ENCODE data around the gene PGS1. TPM values are rescaled to one million over a fixed set of nuclear protein-coding genes. Genes with fewer than 3 reads are reported as not detected.

PGS1 gene
- total and polyA plus RNA-seq, 2 donors (not counting 1 experiment from before 2014, with no cell fraction given) = 22.4 to 34.5 TPM

DNA sequence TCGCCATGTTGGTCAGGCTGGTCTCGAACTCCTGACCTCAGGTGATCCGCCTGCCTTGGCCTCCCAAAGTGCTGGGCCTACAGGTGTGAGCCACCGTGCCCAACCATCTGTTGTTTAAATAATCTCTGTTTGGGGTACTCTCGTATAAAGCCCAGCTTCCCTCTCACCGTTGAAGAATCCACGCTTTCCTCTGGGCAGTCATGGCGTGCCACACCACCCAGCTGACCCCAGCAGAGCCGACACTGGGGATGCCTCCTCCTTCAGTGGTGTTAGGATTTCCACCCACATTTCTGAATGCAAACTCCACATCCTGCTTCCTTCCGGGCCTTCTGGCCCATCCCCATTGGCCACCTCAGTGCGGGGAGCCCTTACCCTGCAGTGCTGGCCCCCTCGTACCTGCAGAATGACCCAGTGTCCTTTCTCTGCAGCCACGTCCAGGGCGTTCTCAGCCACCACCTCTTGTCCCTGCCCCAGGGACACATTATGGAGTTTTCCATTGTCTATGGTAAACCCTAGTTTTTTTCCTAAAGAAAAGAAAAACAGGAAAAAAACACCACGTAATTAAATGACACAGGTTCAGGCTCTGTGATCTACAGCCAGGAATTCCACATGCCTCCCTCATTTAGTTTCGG, 60.4 kb downstream of the PGS1 start:
- Histone ChIP-seq H2AFZ (ENCODE audit: low read length) (no peak overlapping the region), H3K27me3 (ENCODE audit: control insufficient read depth, insufficient read depth, low read length) (no peaks in the 10 kb centered on the region), H3K4me1 (ENCODE audit: control insufficient read depth, extremely low read depth, insufficient read depth, low read length) (no peaks in the 10 kb centered on the region), H3K9me3 (ENCODE audit: control insufficient read depth, insufficient read depth, low read depth, low read length) (no peaks in the 10 kb centered on the region), H3K27ac (ENCODE audit: insufficient read depth, low read length) (no peak overlapping the region), H3K4me2 (ENCODE audit: extremely low read depth, insufficient read depth, low read length) (no peak overlapping the region), H3K79me2 (ENCODE audit: control insufficient read depth, insufficient read depth, low read length) (no peaks in the 10 kb centered on the region), H3K4me3 (replicated peaks in 1 of 4; ENCODE audit: control extremely low read depth in 1 of 4, insufficient read depth in 1 of 4, low read depth in 3 of 4, low read length in 4 of 4) (no peak overlapping the region), H3K36me3 (ENCODE audit: control insufficient read depth, insufficient read depth, low read length) (no peaks in the 10 kb centered on the region), H4K20me1 (ENCODE audit: control insufficient read depth, extremely low read depth, insufficient read depth, low read length) (no peaks in the 10 kb centered on the region), H3K9ac (ENCODE audit: insufficient read depth, low read length) (no peak overlapping the region)
- DNase-seq (ENCODE audit: low read depth in 2 of 2) = no peak
- TF ChIP-seq EZH2 (IDR thresholded peaks at IDR 0.05; ENCODE audit: low read length, missing control alignments) = no peak
- TF ChIP-seq, protein P1, sequence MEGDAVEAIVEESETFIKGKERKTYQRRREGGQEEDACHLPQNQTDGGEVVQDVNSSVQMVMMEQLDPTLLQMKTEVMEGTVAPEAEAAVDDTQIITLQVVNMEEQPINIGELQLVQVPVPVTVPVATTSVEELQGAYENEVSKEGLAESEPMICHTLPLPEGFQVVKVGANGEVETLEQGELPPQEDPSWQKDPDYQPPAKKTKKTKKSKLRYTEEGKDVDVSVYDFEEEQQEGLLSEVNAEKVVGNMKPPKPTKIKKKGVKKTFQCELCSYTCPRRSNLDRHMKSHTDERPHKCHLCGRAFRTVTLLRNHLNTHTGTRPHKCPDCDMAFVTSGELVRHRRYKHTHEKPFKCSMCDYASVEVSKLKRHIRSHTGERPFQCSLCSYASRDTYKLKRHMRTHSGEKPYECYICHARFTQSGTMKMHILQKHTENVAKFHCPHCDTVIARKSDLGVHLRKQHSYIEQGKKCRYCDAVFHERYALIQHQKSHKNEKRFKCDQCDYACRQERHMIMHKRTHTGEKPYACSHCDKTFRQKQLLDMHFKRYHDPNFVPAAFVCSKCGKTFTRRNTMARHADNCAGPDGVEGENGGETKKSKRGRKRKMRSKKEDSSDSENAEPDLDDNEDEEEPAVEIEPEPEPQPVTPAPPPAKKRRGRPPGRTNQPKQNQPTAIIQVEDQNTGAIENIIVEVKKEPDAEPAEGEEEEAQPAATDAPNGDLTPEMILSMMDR (conservative IDR thresholded peaks at IDR 0.05 in 1 of 2, IDR thresholded peaks at IDR 0.05 in 1 of 2; ENCODE audit: low read depth in 1 of 2, low read length in 2 of 2) = no peak

DNA sequence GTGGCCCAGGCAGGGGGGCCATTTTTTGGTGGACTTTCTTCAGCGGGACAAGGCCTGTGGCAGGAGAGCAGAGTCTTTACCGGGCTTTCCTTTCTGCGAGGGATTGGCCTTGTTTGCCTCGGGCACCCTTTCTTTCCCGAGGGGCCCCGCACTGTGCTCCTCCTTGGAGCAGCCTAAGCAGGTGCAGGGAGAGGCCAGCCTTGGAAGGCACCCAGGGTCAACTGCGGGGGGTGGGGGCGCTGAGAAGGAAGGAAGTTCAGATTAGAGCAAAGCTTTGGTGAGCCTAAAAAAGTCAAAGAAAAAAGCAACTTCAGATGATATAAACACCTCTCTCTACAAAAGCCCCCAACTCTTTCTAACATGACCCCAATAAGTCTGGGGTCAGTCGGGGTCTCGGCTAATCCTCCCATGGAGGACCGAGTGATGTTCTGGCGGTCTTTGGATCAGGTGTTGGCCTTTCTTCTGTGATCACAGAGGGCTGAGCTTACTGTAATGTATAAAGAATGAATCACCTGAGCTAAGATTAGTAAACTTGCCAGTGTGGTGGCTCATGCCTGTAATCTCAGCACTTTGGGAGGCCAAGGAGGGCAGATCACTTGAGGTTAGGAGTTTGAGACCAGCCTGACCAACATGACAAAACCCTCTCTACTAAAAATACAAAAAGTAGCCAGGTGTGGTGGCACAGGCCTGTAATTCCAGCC, 63.0 kb downstream of the PGS1 start:
- no peak for DNase-seq (ENCODE audit: low read depth in 2 of 2)
- Histone ChIP-seq H3K4me3 (replicated peaks in 1 of 4; ENCODE audit: control extremely low read depth in 1 of 4, insufficient read depth in 1 of 4, low read depth in 3 of 4, low read length in 4 of 4) (no peak overlapping the region), H3K4me2 (ENCODE audit: extremely low read depth, insufficient read depth, low read length) (no peak overlapping the region), H3K27ac (ENCODE audit: insufficient read depth, low read length) (no peak overlapping the region), H3K9me3 (ENCODE audit: control insufficient read depth, insufficient read depth, low read depth, low read length) (no peaks in the 10 kb centered on the region), H4K20me1 (ENCODE audit: control insufficient read depth, extremely low read depth, insufficient read depth, low read length) (no peaks in the 10 kb centered on the region), H3K9ac (ENCODE audit: insufficient read depth, low read length) (no peak overlapping the region), H2AFZ (ENCODE audit: low read length) (no peak overlapping the region), H3K4me1 (ENCODE audit: control insufficient read depth, extremely low read depth, insufficient read depth, low read length) (no peaks in the 10 kb centered on the region), H3K36me3 (ENCODE audit: control insufficient read depth, insufficient read depth, low read length) (no peaks in the 10 kb centered on the region), H3K79me2 (ENCODE audit: control insufficient read depth, insufficient read depth, low read length) (no peaks in the 10 kb centered on the region), H3K27me3 (ENCODE audit: control insufficient read depth, insufficient read depth, low read length) (no peaks in the 10 kb centered on the region)
- TF ChIP-seq, protein P1 (conservative IDR thresholded peaks at IDR 0.05 in 1 of 2, IDR thresholded peaks at IDR 0.05 in 1 of 2; ENCODE audit: low read depth in 1 of 2, low read length in 2 of 2) = no peak
- no peak for TF ChIP-seq EZH2 (IDR thresholded peaks at IDR 0.05; ENCODE audit: low read length, missing control alignments)

DNA sequence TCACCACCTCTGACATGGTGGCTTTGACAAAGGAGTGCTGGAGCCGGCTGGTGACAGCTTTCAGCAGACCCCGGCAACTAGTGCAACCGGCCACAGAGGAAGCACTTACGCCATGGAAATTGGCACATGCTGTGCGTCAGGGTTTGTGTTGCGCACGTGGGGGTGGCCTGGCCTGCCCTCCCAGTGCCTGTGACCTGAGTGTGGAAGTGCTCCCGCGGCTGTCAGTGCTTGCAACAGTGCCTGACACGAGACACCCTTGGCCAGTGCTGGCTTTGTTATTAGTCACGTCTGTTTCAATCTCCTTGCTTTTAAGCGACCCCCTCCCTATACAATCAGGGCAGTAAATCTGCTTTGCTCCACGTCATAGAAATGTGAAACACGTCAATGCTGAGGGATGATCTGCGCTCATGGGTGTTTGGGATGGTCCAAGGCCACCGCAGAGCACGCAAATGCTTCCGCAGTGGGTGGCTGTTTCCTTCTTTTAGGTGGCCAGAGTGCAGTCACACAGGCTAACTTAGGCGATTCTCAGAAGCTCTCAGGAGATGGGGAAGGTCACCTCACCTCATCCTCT, 64.3 kb downstream of the PGS1 start:
- H3K4me1 ChIP-seq (ENCODE audit: control insufficient read depth, extremely low read depth, insufficient read depth, low read length) = no peaks in the 10 kb centered on the region
- TF ChIP-seq EZH2 (IDR thresholded peaks at IDR 0.05; ENCODE audit: low read length, missing control alignments) = no peak
- TF ChIP-seq, protein P1 (conservative IDR thresholded peaks at IDR 0.05 in 1 of 2, IDR thresholded peaks at IDR 0.05 in 1 of 2; ENCODE audit: low read depth in 1 of 2, low read length in 2 of 2) = no peak
- DNase-seq (ENCODE audit: low read depth in 2 of 2) = peak in 1 of 2 donors; percentile 91
- H3K27me3 ChIP-seq (ENCODE audit: control insufficient read depth, insufficient read depth, low read length) = no peaks in the 10 kb centered on the region
- H2AFZ ChIP-seq (ENCODE audit: low read length) = no peak overlapping the region
- H3K4me2 ChIP-seq (ENCODE audit: extremely low read depth, insufficient read depth, low read length) = no peak overlapping the region
- H3K36me3 ChIP-seq (ENCODE audit: control insufficient read depth, insufficient read depth, low read length) = no peaks in the 10 kb centered on the region
- H3K9ac ChIP-seq (ENCODE audit: insufficient read depth, low read length) = no peak overlapping the region
- H3K4me3 ChIP-seq (replicated peaks in 1 of 4; ENCODE audit: control extremely low read depth in 1 of 4, insufficient read depth in 1 of 4, low read depth in 3 of 4, low read length in 4 of 4) = no peak overlapping the region
- H3K9me3 ChIP-seq (ENCODE audit: control insufficient read depth, insufficient read depth, low read depth, low read length) = no peaks in the 10 kb centered on the region
- H3K27ac ChIP-seq (ENCODE audit: insufficient read depth, low read length) = no peak overlapping the region
- no peaks in the 10 kb centered on the region for H3K79me2 ChIP-seq (ENCODE audit: control insufficient read depth, insufficient read depth, low read length)
- H4K20me1 ChIP-seq (ENCODE audit: control insufficient read depth, extremely low read depth, insufficient read depth, low read length) = no peaks in the 10 kb centered on the region
